Measurements from ENCODE around the gene TRPM3. TPM values are rescaled to one million over a fixed set of nuclear protein-coding genes. Genes with fewer than 3 reads are reported as not detected.

TRPM3 gene
- total RNA-seq, 4 donors from 2014 or later = under 0.01 to 0.26 (median under 0.01) TPM

- no peaks in the 10 kb centered on the region for H3K27me3 ChIP-seq
- no peaks in the 10 kb centered on the region for H3K4me1 ChIP-seq
- 80 to 100% methylated on average over 1 of the region's 1 CpG for WGBS, 2 donors
- DNase-seq = no peak
- H3K36me3 ChIP-seq = no peaks in the 10 kb centered on the region
- H3K27ac ChIP-seq = no peak overlapping the region
- intact Hi-C loops (cut with DNase I) = no loop called here
- no peak for TF ChIP-seq POLR2A (IDR thresholded peaks at IDR 0.05)
- no peak for TF ChIP-seq CTCF (IDR thresholded peaks at IDR 0.05)
- H3K4me3 ChIP-seq = no peak overlapping the region
- no peaks in the 10 kb centered on the region for H3K9me3 ChIP-seq
Measured at GRCh38 chr9:70988551-70988950, 132.9 kb downstream of the TRPM3 start.

- TF ChIP-seq CTCF (IDR thresholded peaks at IDR 0.05) (no peak), POLR2A (IDR thresholded peaks at IDR 0.05) (no peak)
- Histone ChIP-seq H3K4me1 (no peaks in the 10 kb centered on the region), H3K27me3 (no peaks in the 10 kb centered on the region), H3K9me3 (no peaks in the 10 kb centered on the region), H3K4me3 (no peak overlapping the region), H3K36me3 (no peaks in the 10 kb centered on the region), H3K27ac (no peak overlapping the region)
- no peak for DNase-seq
- 74 to 87% methylated on average over 1 of the region's 1 CpG for WGBS, 2 donors
- intact Hi-C loops (cut with DNase I) = no loop called here
Measured at GRCh38 chr9:70987986-70988385, 133.4 kb downstream of the TRPM3 start.

GRCh38 chr9:70986984-70987383, 134.4 kb downstream of the TRPM3 start:
- H3K4me3 ChIP-seq = no peak overlapping the region
- no peaks in the 10 kb centered on the region for H3K36me3 ChIP-seq
- H3K27me3 ChIP-seq = no peaks in the 10 kb centered on the region
- H3K27ac ChIP-seq = no peak overlapping the region
- no peak for DNase-seq
- WGBS, 2 donors = 84 to 85% methylated on average over 2 of the region's 2 CpGs
- intact Hi-C loops (cut with DNase I) = no loop called here
- H3K4me1 ChIP-seq = no peaks in the 10 kb centered on the region
- TF ChIP-seq CTCF (IDR thresholded peaks at IDR 0.05) (no peak), POLR2A (IDR thresholded peaks at IDR 0.05) (no peak)
- no peaks in the 10 kb centered on the region for H3K9me3 ChIP-seq

GRCh38 chr9:70983723-70984295, 137.6 kb downstream of the TRPM3 start:
- TF ChIP-seq CTCF (IDR thresholded peaks at IDR 0.05) (no peak), POLR2A (IDR thresholded peaks at IDR 0.05) (no peak)
- H3K4me3 ChIP-seq = no peak overlapping the region
- H3K27me3 ChIP-seq = no peaks in the 10 kb centered on the region
- intact Hi-C loops (cut with DNase I) = no loop called here
- H3K4me1 ChIP-seq = no peaks in the 10 kb centered on the region
- H3K9me3 ChIP-seq = no peaks in the 10 kb centered on the region
- no peaks in the 10 kb centered on the region for H3K36me3 ChIP-seq
- 33 to 40% methylated on average over 1 of the region's 1 CpG for WGBS, 2 donors
- H3K27ac ChIP-seq = no peak overlapping the region
- no peak for DNase-seq

- Histone ChIP-seq H3K27me3 (no peaks in the 10 kb centered on the region), H3K36me3 (no peaks in the 10 kb centered on the region), H3K4me1 (no peaks in the 10 kb centered on the region), H3K9me3 (no peaks in the 10 kb centered on the region), H3K4me3 (no peak overlapping the region), H3K27ac (no peak overlapping the region)
- DNase-seq = no peak
- 19 to 20% methylated on average over 1 of the region's 1 CpG for WGBS, 2 donors
- intact Hi-C loops (cut with DNase I) = no loop called here
- no peak for TF ChIP-seq POLR2A (IDR thresholded peaks at IDR 0.05)
- no peak for TF ChIP-seq CTCF (IDR thresholded peaks at IDR 0.05)
Measured at GRCh38 chr9:70981312-70981711, 140.1 kb downstream of the TRPM3 start.

Data from esophagus squamous epithelium (tissue), 5 donors.